ENCODE data around the gene OR6M1.
A peak's percentile ranks its signal among the peaks of the same experiment; 100 is the strongest.

- TF ChIP-seq REST (IDR thresholded peaks at IDR 0.05; ENCODE audit: unreplicated experiment) (no peak), CTCF (conservative IDR thresholded peaks at IDR 0.05; ENCODE audit: low read depth in 2 of 2) (no peak), POLR2AphosphoS5 (IDR thresholded peaks at IDR 0.05; ENCODE audit: low read depth) (no peak), STAT1 (IDR thresholded peaks at IDR 0.05; ENCODE audit: unreplicated experiment) (no peak), ETS1 (IDR thresholded peaks at IDR 0.05) (no peak), EZH2phosphoT487 (IDR thresholded peaks at IDR 0.05; ENCODE audit: unreplicated experiment) (no peak), EZH2 (IDR thresholded peaks at IDR 0.05; ENCODE audit: low read depth, unreplicated experiment) (no peak), JUNB (IDR thresholded peaks at IDR 0.05; ENCODE audit: unreplicated experiment) (no peak), CREB1 (CRISPR knock-in tag; IDR thresholded peaks at IDR 0.05; ENCODE audit: low read depth) (no peak), NANOG (IDR thresholded peaks at IDR 0.05; ENCODE audit: borderline replicate concordance) (peak; percentile 46; the same call in 1 of the 2 replicates), ZNF331 (CRISPR knock-in tag; IDR thresholded peaks at IDR 0.05; ENCODE audit: low read depth) (no peak)
Observed at GRCh38 chr11:123853038-123853437, 46.9 kb upstream of the OR6M1 start.
